H1 (cell line): ENCODE results near the gene NXN.

Experiments used
- CEBPB ChIP-seq: IDR thresholded peaks from 2 replicates; pipeline ENCODE4 v1.6.1; 2012; ENCODE audit warnings: low read depth, low read length
- CTBP2 ChIP-seq: IDR thresholded peaks from 2 replicates; pipeline ENCODE4 v1.7.0; 2011; ENCODE audit warnings: borderline replicate concordance, mild to moderate bottlenecking, moderate library complexity, mixed read lengths, low read length; ENCODE audit not compliant: insufficient read depth, insufficient read length
- CTCF ChIP-seq, 3 experiments: IDR thresholded peaks; 1 replicate in 2 of 3; 2 replicates in 1 of 3; pipeline versions ENCODE4 v1.5.1 to v1.6.1; 2011; ENCODE audit warnings: low read length in 3 of 3, mild to moderate bottlenecking in 3 of 3, inconsistent platforms in 2 of 3, low read depth in 1 of 3, moderate library complexity in 1 of 3; ENCODE audit not compliant: insufficient read depth in 1 of 3; ENCODE audit errors: control extremely low read depth in 1 of 3
- EGR1 ChIP-seq: IDR thresholded peaks from 2 replicates; pipeline ENCODE4 v1.6.1; 2011; ENCODE audit warnings: low read depth, low read length, borderline replicate concordance
- KDM1A ChIP-seq: fragments of 200-600, 300-600 bp; sonication (generic); IDR thresholded peaks from 2 replicates; pipeline ENCODE4 v1.7.1; 2016; ENCODE audit warnings: mild to moderate bottlenecking, low read length, borderline replicate concordance
- POLR2A ChIP-seq, 2 experiments: IDR thresholded peaks; 1 replicate in 1 of 2; 2 replicates in 1 of 2; pipeline ENCODE4 v1.6.1; 2011; ENCODE audit warnings: low read depth in 2 of 2, low read length in 2 of 2, mild to moderate bottlenecking in 2 of 2; ENCODE audit errors: control extremely low read depth in 1 of 2
- POLR2AphosphoS5 ChIP-seq: IDR thresholded peaks from 2 replicates; pipeline ENCODE4 v1.6.1; 2011; ENCODE audit warnings: low read depth, low read length
- RAD21 ChIP-seq, 2 experiments: IDR thresholded peaks in 1 of 2; conservative IDR thresholded peaks in 1 of 2; 2 replicates each; pipeline ENCODE4 v1.6.1; 2011; ENCODE audit warnings: low read depth in 2 of 2, low read length in 2 of 2, improper control_type of control experiment in 1 of 2, inconsistent platforms in 1 of 2, mild to moderate bottlenecking in 1 of 2, moderate library complexity in 1 of 2
- RXRA ChIP-seq: IDR thresholded peaks from 2 replicates; pipeline ENCODE4 v1.6.1; 2011; ENCODE audit warnings: low read depth, mild to moderate bottlenecking, low read length, moderate library complexity; ENCODE audit not compliant: insufficient read depth
- TF ChIP-seq, protein P1 (sequence below): IDR thresholded peaks from 2 replicates; pipeline ENCODE4 v1.6.1; 2012; ENCODE audit warnings: low read length, inconsistent platforms

DNA sequence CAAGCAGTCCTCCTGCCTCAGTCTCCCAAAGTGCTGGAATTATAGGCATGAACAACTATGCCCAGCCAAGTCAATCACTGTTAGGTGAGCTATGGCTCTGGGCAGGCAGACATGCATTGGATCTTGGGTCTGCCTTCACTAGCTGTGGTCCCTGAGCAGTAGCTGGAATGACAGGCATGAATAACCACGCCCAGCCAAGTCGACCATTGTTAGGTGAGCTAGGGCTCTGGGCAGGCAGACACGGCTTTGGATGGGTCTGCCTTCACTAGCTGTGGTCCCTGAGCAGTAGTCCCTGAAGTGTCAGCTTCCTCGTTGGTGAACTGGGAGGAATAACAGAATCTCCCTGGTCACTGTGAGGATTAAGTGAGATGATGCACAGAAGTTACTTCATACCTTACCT lies 191.0 kb downstream of the NXN start:
- no peak for TF ChIP-seq POLR2A (IDR thresholded peaks at IDR 0.05; ENCODE audit: control extremely low read depth in 1 of 2, low read depth in 2 of 2, low read length in 2 of 2)
- no peak for TF ChIP-seq CTCF (IDR thresholded peaks at IDR 0.05; ENCODE audit: control extremely low read depth in 1 of 3, insufficient read depth in 1 of 3, low read depth in 1 of 3, low read length in 3 of 3)
- TF ChIP-seq, protein P1, sequence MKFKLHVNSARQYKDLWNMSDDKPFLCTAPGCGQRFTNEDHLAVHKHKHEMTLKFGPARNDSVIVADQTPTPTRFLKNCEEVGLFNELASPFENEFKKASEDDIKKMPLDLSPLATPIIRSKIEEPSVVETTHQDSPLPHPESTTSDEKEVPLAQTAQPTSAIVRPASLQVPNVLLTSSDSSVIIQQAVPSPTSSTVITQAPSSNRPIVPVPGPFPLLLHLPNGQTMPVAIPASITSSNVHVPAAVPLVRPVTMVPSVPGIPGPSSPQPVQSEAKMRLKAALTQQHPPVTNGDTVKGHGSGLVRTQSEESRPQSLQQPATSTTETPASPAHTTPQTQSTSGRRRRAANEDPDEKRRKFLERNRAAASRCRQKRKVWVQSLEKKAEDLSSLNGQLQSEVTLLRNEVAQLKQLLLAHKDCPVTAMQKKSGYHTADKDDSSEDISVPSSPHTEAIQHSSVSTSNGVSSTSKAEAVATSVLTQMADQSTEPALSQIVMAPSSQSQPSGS: no peak
- no peak for TF ChIP-seq EGR1
- TF ChIP-seq RXRA: no peak
- peak; percentile 27; the same call in 1 of the 2 replicates for TF ChIP-seq POLR2AphosphoS5
- no peak for TF ChIP-seq CTBP2
- TF ChIP-seq KDM1A: no peak
- no peak for TF ChIP-seq CEBPB
- no peak for TF ChIP-seq RAD21 (IDR thresholded peaks at IDR 0.05 in 1 of 2, conservative IDR thresholded peaks at IDR 0.05 in 1 of 2; ENCODE audit: low read depth in 2 of 2, low read length in 2 of 2)
